Activated naive CD8-positive, alpha-beta T cell treated with anti-CD3 and anti-CD28 coated beads, Interleukin-2, amount 50 U/mL, for 16 hours (primary cell): ENCODE data around the gene EPGN.

Experiments
- DNase-seq: peaks from one replicate; pipeline ENCODE4 v3.0.0-alpha.2; 2020; ENCODE audit warnings: low read depth, low spot score

The EPGN gene

DNA sequence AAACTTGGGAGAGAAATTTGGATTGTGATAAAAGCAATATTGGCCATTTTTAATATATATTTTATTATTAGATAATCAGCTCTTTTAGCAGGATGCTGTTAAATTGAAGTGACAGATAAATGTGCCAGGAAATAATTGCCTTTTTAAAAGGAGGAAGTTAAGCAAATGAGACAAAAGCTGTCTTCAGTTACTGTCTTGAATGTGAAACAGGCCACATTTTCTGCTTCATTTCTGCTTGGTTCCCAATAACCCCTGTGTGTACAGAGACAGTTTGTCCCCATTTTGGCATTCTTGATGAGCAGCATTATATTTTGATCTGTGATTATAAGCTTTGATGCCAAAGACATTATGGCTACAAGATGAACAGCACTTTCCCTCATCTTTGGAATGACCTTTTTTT is 953 bp downstream of the EPGN start:
- DNase-seq, result no peak

- no peak for DNase-seq
These were observed 3.5 kb downstream of the EPGN start for GRCh38 chr4:74311696-74312313.

DNA sequence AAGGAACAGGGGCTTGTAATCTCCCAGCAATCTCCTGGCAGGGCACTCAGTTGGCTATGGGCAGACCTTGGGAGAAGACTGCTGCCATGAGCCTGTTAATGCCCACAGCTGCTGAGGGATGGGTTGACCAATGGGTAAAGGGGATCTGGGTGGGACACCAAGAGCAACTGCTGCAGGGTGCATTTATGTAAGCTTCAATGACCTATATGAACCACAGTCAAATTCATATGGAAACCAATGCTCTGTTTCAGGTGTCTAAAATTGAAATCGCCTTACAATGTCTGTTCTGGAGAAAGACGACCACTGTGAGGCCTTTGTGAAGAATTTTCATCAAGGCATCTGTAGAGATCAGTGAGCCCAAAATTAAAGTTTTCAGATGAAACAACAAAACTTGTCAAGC is 6.1 kb downstream of the EPGN start:
- no peak for DNase-seq

GRCh38 chr4:74314944-74315343 is 6.7 kb downstream of the EPGN start:
- DNase-seq, result no peak

GRCh38 chr4:74315376-74315775 is 7.1 kb downstream of the EPGN start:
- DNase-seq, result no peak

DNA sequence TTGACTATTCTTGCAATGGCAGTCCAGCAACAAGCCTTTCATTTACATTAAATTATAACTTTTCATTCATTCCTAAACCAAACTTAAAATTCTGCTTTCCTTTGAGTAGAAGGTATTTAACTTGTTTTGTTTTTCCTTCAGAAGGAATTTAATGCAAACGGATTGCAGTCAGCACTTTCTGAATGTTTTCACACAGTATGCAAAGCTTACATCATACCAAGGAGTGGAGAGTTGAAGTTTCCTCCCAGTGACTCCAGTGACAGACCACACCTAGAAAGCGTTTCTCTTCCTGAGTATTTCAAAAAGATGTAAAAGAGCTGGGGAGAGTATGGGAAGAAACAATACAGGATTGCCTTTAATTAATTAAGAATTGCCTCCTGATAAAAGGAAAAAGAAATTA is 8.1 kb downstream of the EPGN start:
- no peak for DNase-seq

GRCh38 chr4:74317616-74318246 is 9.5 kb downstream of the EPGN start:
- no peak for DNase-seq

DNA sequence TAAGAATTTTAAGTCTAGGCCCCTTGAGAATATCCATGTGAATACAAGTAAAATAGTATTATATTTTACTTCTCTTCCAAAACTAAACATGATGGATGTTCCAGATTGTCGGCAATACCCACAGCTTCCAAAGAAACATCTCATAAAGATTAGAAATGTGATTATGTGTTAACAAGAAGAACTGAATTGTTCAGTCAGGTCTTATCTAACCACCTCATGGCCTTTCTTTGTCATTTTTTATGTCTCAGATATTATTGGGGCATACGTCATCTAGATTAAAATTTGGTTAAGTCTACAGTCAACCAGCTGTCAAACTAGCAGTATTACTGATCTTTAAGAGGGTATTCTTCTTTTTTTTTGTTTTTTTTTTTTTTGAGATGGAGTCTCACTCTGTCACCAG is 10.0 kb downstream of the EPGN start:
- no peak for DNase-seq

DNA sequence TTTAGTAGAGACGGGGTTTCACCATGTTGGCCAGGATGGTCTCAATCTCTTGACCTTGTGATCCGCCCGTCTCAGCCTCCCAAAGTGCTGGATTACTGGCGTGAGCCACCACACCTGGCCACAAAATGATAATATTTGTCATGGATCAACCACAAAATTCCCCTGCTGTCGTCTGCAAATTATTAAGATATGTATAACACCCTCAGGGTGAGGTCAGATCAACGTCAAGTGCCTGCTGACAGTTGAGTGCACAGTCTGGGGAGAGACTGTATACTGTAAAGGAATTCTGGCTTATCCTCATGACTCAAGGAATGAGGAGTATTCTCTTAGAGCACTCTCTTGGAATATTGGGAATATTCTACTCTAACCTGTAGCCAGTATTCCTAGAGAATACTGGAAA is 11.2 kb downstream of the EPGN start:
- no peak for DNase-seq

- no peak for DNase-seq
These were observed 12.4 kb downstream of the EPGN start for GRCh38 chr4:74320559-74321118.

- DNase-seq, result no peak
These were observed 14.0 kb downstream of the EPGN start for GRCh38 chr4:74322301-74322700.

- DNase-seq, result no peak
These were observed 15.4 kb downstream of the EPGN start for GRCh38 chr4:74323663-74324062.

GRCh38 chr4:74324262-74324661 is 16.0 kb downstream of the EPGN start:
- no peak for DNase-seq

DNA sequence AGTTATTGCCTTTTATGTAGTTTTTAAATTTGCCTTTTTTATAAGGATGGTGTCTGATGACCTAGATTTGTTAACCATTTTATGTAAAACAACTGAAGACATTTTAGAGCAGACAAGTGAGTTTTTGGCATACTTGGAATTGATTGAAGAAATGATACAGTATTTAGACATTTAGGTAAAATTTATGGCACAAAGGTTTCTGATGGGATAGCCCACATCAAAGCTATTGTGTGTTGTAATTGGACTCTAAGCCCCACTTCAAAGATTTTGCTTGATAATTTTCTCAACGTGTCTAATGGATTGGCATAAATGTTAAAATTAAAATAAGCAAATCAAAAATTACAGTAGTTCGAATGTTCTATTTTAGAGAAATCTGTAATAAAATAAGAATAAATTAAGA is 17.6 kb downstream of the EPGN start:
- DNase-seq, result no peak

DNA sequence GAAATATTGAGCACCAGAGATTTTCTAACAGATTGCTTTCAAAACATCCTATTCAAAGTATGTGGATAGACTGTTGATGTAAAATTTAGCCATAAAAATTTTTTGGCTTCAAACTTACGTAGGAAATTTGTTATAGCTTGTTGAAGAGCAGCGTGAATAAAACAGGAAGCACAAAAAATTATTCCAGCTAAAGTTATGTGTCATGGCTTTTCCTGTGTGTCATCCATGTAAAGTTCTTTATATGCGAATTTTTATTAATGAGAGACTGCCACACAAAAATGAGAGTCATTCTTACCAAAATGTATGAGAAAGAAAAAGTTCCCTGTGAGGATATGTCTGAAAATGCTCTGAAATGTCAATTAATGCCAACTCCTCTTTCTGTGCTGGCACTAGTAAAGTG is 19.5 kb downstream of the EPGN start:
- DNase-seq, result no peak

DNA sequence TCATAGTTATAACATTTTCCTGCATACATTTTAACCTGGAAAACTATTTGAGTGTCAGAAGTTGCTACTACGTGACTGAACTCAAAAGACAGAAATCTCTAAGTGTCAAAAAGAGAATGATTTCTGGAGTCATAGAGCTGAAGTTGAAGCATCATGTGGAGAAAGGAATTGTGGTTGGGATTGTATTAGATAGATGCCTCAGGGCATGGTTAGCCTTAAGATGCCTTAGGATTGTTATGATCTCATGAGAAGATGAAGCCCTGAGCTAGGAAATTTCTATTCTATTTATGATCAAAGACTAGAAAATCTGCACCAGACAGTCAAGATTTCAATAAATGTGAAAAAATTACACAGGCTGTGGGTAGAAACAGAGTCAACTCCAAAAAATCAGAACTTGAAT is 20.2 kb downstream of the EPGN start:
- no peak for DNase-seq

DNA sequence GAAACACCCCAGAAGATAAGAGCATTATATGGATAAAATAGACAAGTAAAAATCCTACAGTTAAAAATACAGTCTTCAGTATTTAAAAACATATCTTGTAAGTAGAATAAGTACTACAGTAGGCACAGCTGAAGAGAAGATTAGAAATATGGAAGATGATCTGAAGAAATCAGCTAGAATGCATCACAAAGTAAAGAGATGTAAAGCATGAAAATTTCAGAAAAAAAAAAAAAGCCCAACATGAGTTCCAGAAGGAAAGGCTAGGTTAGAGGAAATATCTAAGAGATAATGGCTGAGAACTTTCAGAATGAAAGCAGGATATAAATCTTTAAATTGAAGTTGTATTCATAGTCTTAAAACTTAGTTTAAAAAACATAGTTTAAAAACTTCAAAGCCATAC is 21.0 kb downstream of the EPGN start:
- no peak for DNase-seq

DNA sequence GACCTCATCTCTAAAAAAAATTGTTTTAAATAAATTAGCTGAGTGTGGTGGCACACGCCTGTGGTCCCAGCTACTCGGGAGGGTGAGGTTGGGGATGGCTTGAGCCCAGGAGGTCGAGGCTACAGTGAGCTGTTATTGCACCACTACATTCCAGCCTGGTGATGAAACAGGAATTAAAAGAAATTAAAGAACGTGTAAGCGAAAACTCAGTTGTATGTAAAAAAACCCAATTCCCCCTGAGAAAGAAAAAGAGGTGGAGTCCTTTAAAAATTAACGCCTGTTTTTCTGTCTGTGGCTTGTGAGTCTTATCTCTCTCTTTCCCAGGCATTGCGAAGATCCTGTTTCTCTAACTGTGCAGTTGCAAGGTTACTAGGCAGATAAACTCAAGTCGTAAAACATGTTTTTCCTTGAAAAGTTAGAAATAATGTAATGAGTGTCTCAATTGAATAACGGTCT is 22.1 kb downstream of the EPGN start:
- DNase-seq, result no peak

- no peak for DNase-seq
These were observed 23.0 kb downstream of the EPGN start for GRCh38 chr4:74331252-74331651.

GRCh38 chr4:74331944-74332343 is 23.7 kb downstream of the EPGN start:
- DNase-seq, result no peak

GRCh38 chr4:74334636-74335035 is 26.4 kb downstream of the EPGN start:
- DNase-seq, result no peak

GRCh38 chr4:74335341-74336021 is 27.2 kb downstream of the EPGN start:
- DNase-seq, result no peak

DNA sequence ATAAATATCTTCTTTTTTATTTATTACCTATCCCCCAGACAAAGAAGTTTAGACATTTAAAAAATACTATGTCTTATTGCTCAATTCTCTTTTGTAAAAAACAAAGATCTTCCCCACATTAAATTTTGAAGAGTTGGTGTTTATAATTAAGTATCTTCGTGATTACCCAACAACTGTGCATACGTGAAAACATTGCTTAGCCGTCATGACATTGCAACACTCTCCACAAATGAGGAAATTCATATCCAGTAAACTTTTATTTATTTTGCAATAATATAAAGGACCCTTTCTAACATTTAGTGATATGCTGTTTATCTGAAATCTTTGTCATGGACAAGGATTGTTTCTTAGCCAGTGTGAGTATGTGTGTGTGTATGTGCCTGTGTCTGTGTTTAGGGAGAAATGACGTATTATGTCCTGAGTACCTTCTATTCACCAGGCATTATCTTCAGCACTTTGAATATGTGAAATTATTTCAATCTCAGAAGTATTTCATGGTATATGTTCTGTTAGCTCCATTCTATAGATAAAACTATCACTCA is 30.6 kb downstream of the EPGN start:
- DNase-seq, result no peak
